ENCODE data around the gene SLC25A19. TPM values are rescaled to one million over a fixed set of nuclear protein-coding genes. Genes with fewer than 3 reads are reported as not detected.

The SLC25A19 gene
- polyA plus RNA-seq, 1 of the 3 experiments (the other 2 are of a cell fraction), result 11.7 TPM

DNA sequence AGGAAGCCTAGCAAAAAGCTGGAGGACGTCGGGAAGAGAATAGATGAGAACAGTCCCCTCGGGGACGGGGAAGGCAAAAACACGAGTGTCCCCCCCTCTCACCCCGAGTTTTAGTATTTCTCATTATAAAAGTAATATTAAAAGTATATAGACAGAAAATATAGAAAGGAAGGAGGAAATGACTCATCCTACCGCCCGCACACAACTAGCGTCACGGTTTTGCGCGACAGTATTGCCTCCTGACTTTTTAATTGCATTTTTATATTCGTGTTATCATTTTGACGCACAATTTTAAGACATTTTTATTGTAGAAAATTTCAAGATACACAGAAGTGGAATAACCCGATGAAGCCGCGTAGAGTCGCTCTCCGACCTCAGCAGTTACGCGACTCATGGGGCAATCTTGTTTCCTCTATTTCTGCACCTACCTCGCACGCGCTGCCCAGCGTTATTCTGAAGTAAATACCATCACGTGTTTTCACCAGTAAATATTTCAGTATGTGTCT lies 652 bp upstream of the SLC25A19 start:
- peaks cover 4% of the 10 kb centered on the region for H3F3A ChIP-seq (replicated peaks; ENCODE audit: insufficient read depth)
- H3K9me3 ChIP-seq, result no peaks in the 10 kb centered on the region
- CTCF ChIA-PET, result interaction anchor here (0.8 to 7.3 kb wide), 19 partner anchors 8 to 460 kb away, joined by 3 to 83 read pairs (median 6); partner anchors contain the start of genes GGA3, GRB2, MIF4GD and MRPS7
- H3K36me3 ChIP-seq (replicated peaks in 1 of 2; ENCODE audit: control insufficient read depth in 1 of 2, insufficient read depth in 2 of 2, low read length in 1 of 2), result peaks cover 0 to 4% of the 10 kb centered on the region in 2 experiments
- H3K4me1 ChIP-seq (ENCODE audit: control insufficient read depth in 1 of 2, insufficient read depth in 2 of 2, low read depth in 1 of 2, low read length in 1 of 2), result peaks cover 4 to 5% of the 10 kb centered on the region in 2 experiments; a peak in 2 of 4 replicates
- peak overlapping the region; percentile 77 for H3K9ac ChIP-seq
- no peaks in the 10 kb centered on the region for H3K27me3 ChIP-seq (ENCODE audit: insufficient read depth)
- peak overlapping the region; percentile 73 to 80 for H3K27ac ChIP-seq (ENCODE audit: low read depth in 2 of 2, low read length in 1 of 2)
- no peak for DNase-seq
- H3K9me2 ChIP-seq, result no peaks in the 10 kb centered on the region
- POLR2A ChIA-PET, result interaction anchor here (0.8 to 2.8 kb wide), 7 partner anchors 16 to 116 kb away, joined by 3 to 36 read pairs (median 10); partner anchors contain the start of genes GGA3, GRB2, MIF4GD and MRPS7
- peak overlapping the region; percentile 96 for H2AFZ ChIP-seq (ENCODE audit: low read depth)
- peak overlapping the region; percentile 68 to 80 for H3K4me3 ChIP-seq (ENCODE audit: low read depth in 2 of 2, low read length in 1 of 2)
- H3K79me2 ChIP-seq (ENCODE audit: insufficient read depth), result no peaks in the 10 kb centered on the region
- WGBS (ENCODE audit: low lambda C conversion rate), result 13% methylated on average over 26 of the region's 26 CpGs
- H4K20me1 ChIP-seq (ENCODE audit: insufficient read depth), result no peaks in the 10 kb centered on the region
- TF ChIP-seq NRF1 (IDR thresholded peaks at IDR 0.05; ENCODE audit: low read depth, low read length) (no peak), YY1 (IDR thresholded peaks at IDR 0.05; ENCODE audit: low read depth) (no peak), MXI1 (IDR thresholded peaks at IDR 0.05; ENCODE audit: low read depth, low read length) (0 out of 2 replicates have a peak, but pooled peaks have one; percentile 29), ELF1 (IDR thresholded peaks at IDR 0.05) (no peak), NFIC (IDR thresholded peaks at IDR 0.05; ENCODE audit: borderline replicate concordance) (no peak), SMC3 (IDR thresholded peaks at IDR 0.05; ENCODE audit: low read depth, low read length) (peak; percentile 6; the same call in 1 of the 2 replicates), FOSL2 (IDR thresholded peaks at IDR 0.05; ENCODE audit: borderline replicate concordance, low read depth) (peak; percentile 64; the same call in 1 of the 2 replicates), PBX3 (IDR thresholded peaks at IDR 0.05) (no peak), CHD2 (IDR thresholded peaks at IDR 0.05; ENCODE audit: low read length, partially characterized antibody) (no peak), RAD21 (IDR thresholded peaks at IDR 0.05; ENCODE audit: low read length) (peak; percentile 28; the same call in 1 of the 2 replicates), RFX5 (IDR thresholded peaks at IDR 0.05; ENCODE audit: low read length) (no peak), IRF3 (IDR thresholded peaks at IDR 0.05; ENCODE audit: low read depth, low read length) (no peak), MEF2A (IDR thresholded peaks at IDR 0.05; ENCODE audit: borderline replicate concordance, low read depth) (no peak)
- TF ChIP-seq, protein P1, sequence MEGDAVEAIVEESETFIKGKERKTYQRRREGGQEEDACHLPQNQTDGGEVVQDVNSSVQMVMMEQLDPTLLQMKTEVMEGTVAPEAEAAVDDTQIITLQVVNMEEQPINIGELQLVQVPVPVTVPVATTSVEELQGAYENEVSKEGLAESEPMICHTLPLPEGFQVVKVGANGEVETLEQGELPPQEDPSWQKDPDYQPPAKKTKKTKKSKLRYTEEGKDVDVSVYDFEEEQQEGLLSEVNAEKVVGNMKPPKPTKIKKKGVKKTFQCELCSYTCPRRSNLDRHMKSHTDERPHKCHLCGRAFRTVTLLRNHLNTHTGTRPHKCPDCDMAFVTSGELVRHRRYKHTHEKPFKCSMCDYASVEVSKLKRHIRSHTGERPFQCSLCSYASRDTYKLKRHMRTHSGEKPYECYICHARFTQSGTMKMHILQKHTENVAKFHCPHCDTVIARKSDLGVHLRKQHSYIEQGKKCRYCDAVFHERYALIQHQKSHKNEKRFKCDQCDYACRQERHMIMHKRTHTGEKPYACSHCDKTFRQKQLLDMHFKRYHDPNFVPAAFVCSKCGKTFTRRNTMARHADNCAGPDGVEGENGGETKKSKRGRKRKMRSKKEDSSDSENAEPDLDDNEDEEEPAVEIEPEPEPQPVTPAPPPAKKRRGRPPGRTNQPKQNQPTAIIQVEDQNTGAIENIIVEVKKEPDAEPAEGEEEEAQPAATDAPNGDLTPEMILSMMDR (IDR thresholded peaks at IDR 0.05), result peak; percentile 19
- TF ChIP-seq, protein P2, sequence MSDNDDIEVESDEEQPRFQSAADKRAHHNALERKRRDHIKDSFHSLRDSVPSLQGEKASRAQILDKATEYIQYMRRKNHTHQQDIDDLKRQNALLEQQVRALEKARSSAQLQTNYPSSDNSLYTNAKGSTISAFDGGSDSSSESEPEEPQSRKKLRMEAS (IDR thresholded peaks at IDR 0.05; ENCODE audit: low read depth), result peak; percentile 37; the same call in 1 of the 2 replicates
- peak overlapping the region; percentile 87 for H3K4me2 ChIP-seq

All from SK-N-SH (cell line).